Liver (tissue), 9 donors: Measurements from ENCODE around the gene ZNF724. TPM values are rescaled to one million over a fixed set of nuclear protein-coding genes. Genes with fewer than 3 reads are reported as not detected.

Experiments
- DNase-seq: peaks from one replicate; pipeline ENCODE4 v3.0.0-alpha.2; 2017; ENCODE audit warnings: low spot score
- H3K27ac ChIP-seq, 2 donors: one replicate each; pipeline ENCODE4 v1.7.0; 2013; ENCODE audit warnings: inconsistent platforms in 2 of 2, low read length in 2 of 2, control low read depth in 1 of 2, low read depth in 1 of 2, mild to moderate bottlenecking in 1 of 2
- H3K27me3 ChIP-seq, 4 donors: one replicate each; pipeline versions ENCODE4 v1.6.1 to v1.7.0; 2013; ENCODE audit warnings: low read length in 3 of 4, inconsistent platforms in 1 of 4, mild to moderate bottlenecking in 1 of 4, moderate library complexity in 1 of 4; ENCODE audit not compliant: control insufficient read depth in 4 of 4, insufficient read depth in 4 of 4
- H3K36me3 ChIP-seq, 4 donors: one replicate each; pipeline versions ENCODE4 v1.6.1 to v1.7.0; 2013; ENCODE audit warnings: low read length in 3 of 4, mild to moderate bottlenecking in 3 of 4, low read depth in 1 of 4, moderate library complexity in 1 of 4; ENCODE audit not compliant: control insufficient read depth in 4 of 4, insufficient read depth in 3 of 4
- H3K4me1 ChIP-seq, 4 donors: one replicate each; pipeline versions ENCODE4 v1.6.1 to v1.7.0; 2013; ENCODE audit warnings: low read length in 3 of 4, mild to moderate bottlenecking in 3 of 4, moderate library complexity in 1 of 4; ENCODE audit not compliant: control insufficient read depth in 4 of 4, insufficient read depth in 4 of 4
- H3K4me3 ChIP-seq, 3 donors: one replicate each; pipeline versions ENCODE4 v1.6.1 to v1.7.0; 2013; ENCODE audit warnings: low read length in 3 of 3, control low read depth in 1 of 3, low read depth in 1 of 3, mild to moderate bottlenecking in 1 of 3
- H3K9ac ChIP-seq, 2 donors: one replicate each; pipeline ENCODE4 v1.7.0; 2013; ENCODE audit warnings: low read length in 2 of 2, mild to moderate bottlenecking in 2 of 2, moderate library complexity in 2 of 2, control low read depth in 1 of 2, low read depth in 1 of 2
- H3K9me3 ChIP-seq, 4 donors: one replicate each; pipeline versions ENCODE4 v1.6.1 to v1.7.0; 2013; ENCODE audit warnings: low read length in 3 of 4; ENCODE audit not compliant: control insufficient read depth in 4 of 4
- ATF3 ChIP-seq: IDR thresholded peaks from 2 replicates; pipeline ENCODE4 v1.6.1; 2016; ENCODE audit warnings: antibody characterized with exemption
- CTCF ChIP-seq: fragments of 150-350 bp; IDR thresholded peaks from 2 replicates; pipeline ENCODE4 v1.5.1; 2017; ENCODE audit warnings: improper control_type of control experiment, low read depth, low read length; ENCODE audit not compliant: missing input control
- EGR1 ChIP-seq, 2 donors: IDR thresholded peaks; 2 replicates each; pipeline ENCODE4 v1.6.1; 2016 to 2018; ENCODE audit warnings: antibody characterized with exemption in 2 of 2, low read depth in 2 of 2
- FOXA1 ChIP-seq: IDR thresholded peaks from 2 replicates; pipeline ENCODE4 v1.6.1; 2016; ENCODE audit warnings: antibody characterized with exemption
- FOXA2 ChIP-seq: IDR thresholded peaks from 2 replicates; pipeline ENCODE4 v1.6.1; 2016; ENCODE audit warnings: antibody characterized with exemption
- GABPA ChIP-seq, 2 donors: IDR thresholded peaks in 1 of 2; conservative IDR thresholded peaks in 1 of 2; 2 replicates each; pipeline ENCODE4 v1.6.1; 2016; ENCODE audit warnings: antibody characterized with exemption in 2 of 2, mild to moderate bottlenecking in 1 of 2, moderate library complexity in 1 of 2
- HNF4A ChIP-seq, 2 donors: conservative IDR thresholded peaks; 2 replicates each; pipeline ENCODE4 v1.6.1; 2016; ENCODE audit warnings: antibody characterized with exemption in 2 of 2, mild to moderate bottlenecking in 2 of 2
- HNF4G ChIP-seq: IDR thresholded peaks from 2 replicates; pipeline ENCODE4 v1.6.1; 2016; ENCODE audit warnings: antibody characterized with exemption
- JUND ChIP-seq, 2 donors: IDR thresholded peaks; 2 replicates each; pipeline ENCODE4 v1.6.1; 2016; ENCODE audit warnings: antibody characterized with exemption in 2 of 2
- MAX ChIP-seq: IDR thresholded peaks from 2 replicates; pipeline ENCODE4 v1.6.1; 2016; ENCODE audit warnings: antibody characterized with exemption
- NR2F2 ChIP-seq: IDR thresholded peaks from 2 replicates; pipeline ENCODE4 v1.6.1; 2016; ENCODE audit warnings: antibody characterized with exemption
- RAD21 ChIP-seq, 2 donors: IDR thresholded peaks; 2 replicates each; pipeline ENCODE4 v1.6.1; 2016; ENCODE audit warnings: antibody characterized with exemption in 2 of 2, mild to moderate bottlenecking in 2 of 2
- REST ChIP-seq: IDR thresholded peaks from 2 replicates; pipeline ENCODE4 v1.6.1; 2016; ENCODE audit warnings: antibody characterized with exemption, mild to moderate bottlenecking
- RXRA ChIP-seq, 2 donors: IDR thresholded peaks; 2 replicates each; pipeline ENCODE4 v1.6.1; 2017 to 2018; ENCODE audit warnings: antibody characterized with exemption in 2 of 2, mild to moderate bottlenecking in 1 of 2
- SP1 ChIP-seq: IDR thresholded peaks from 2 replicates; pipeline ENCODE4 v1.6.1; 2018; ENCODE audit warnings: antibody characterized with exemption, mild to moderate bottlenecking
- TAF1 ChIP-seq: conservative IDR thresholded peaks from 2 replicates; pipeline ENCODE4 v1.6.1; 2016; ENCODE audit warnings: antibody characterized with exemption, mild to moderate bottlenecking
- YY1 ChIP-seq: IDR thresholded peaks from 2 replicates; pipeline ENCODE4 v1.6.1; 2016; ENCODE audit warnings: antibody characterized with exemption, mild to moderate bottlenecking
- ZBTB33 ChIP-seq: IDR thresholded peaks from 2 replicates; pipeline ENCODE4 v1.6.1; 2016; ENCODE audit warnings: antibody characterized with exemption
- WGBS: extraction: QIAGEN DNeasy Blood & Tissue Kit; methylation state at CpG from one replicate; pipeline ENCODE4 v1.1.7; 2013; 5-methylcytosine and 5-hydroxymethylcytosine counted together
- polyA plus RNA-seq, 2 donors: library from polyadenylated mRNA; stranded (reverse) in 1 of 2; unstranded in 1 of 2; fragments of 200-250 nt in 1 of 2; fragments of >200 nt in 1 of 2; fragmentation: Nextera tagmentation in 1 of 2; extraction: Ambion mirVana in 1 of 2; gene quantifications; one replicate each; pipeline versions ENCODE4 v1.2.1 to v1.2.3, GENCODE V29; 2013 to 2015
- total RNA-seq, 2 donors: library from RNA; depleted of rRNA; stranded (reverse); fragments of >200 nt; gene quantifications; one replicate each; pipeline ENCODE4 v1.2.3, GENCODE V29; 2014
- donor health status: healthy.
- donor health status: healthy.
- donor health status: healthy.
- donor health status: healthy.
- donor health status: healthy.

Gene ZNF724
- total and polyA plus RNA-seq, 4 donors = 0.13 to 8.8 (median 0.84) TPM; not detected in 1

GRCh38 chr19:23263396-23263795 lies 13.2 kb upstream of the ZNF724 start:
- peaks cover 3 to 41% (median 30%) of the 10 kb centered on the region in 4 donors for H3K36me3 ChIP-seq

GRCh38 chr19:23262920-23263319 lies 12.7 kb upstream of the ZNF724 start:
- H3K27me3 ChIP-seq = no peaks in the 10 kb centered on the region
- TF ChIP-seq HNF4A (conservative IDR thresholded peaks at IDR 0.05) (no peak), YY1 (no peak), RXRA (IDR thresholded peaks at IDR 0.05) (no peak), SP1 (no peak), GABPA (IDR thresholded peaks at IDR 0.05 in 1 of 2, conservative IDR thresholded peaks at IDR 0.05 in 1 of 2) (no peak), TAF1 (no peak), FOXA2 (no peak), RAD21 (IDR thresholded peaks at IDR 0.05) (no peak), ATF3 (no peak), NR2F2 (no peak), ZBTB33 (no peak), EGR1 (IDR thresholded peaks at IDR 0.05; ENCODE audit: low read depth in 2 of 2) (no peak), JUND (IDR thresholded peaks at IDR 0.05) (no peak), REST (no peak), FOXA1 (no peak), HNF4G (no peak), MAX (no peak), CTCF (no peak)
- no peaks in the 10 kb centered on the region for H3K9me3 ChIP-seq
- H3K36me3 ChIP-seq = peaks cover 3 to 37% (median 27%) of the 10 kb centered on the region in 4 donors
- no peak overlapping the region for H3K9ac ChIP-seq
- no peak for DNase-seq
- H3K27ac ChIP-seq = peak overlapping the region in 1 of 2 donors; percentile 28
- no peak overlapping the region for H3K4me3 ChIP-seq
- 87% methylated on average over 5 of the region's 5 CpGs for WGBS
- no peaks in the 10 kb centered on the region for H3K4me1 ChIP-seq

More at GRCh38 chr19:23263396-23263795, 13.2 kb upstream of the ZNF724 start:
- Histone ChIP-seq H3K4me3 (no peak overlapping the region), H3K4me1 (no peaks in the 10 kb centered on the region), H3K27me3 (no peaks in the 10 kb centered on the region), H3K27ac (peak overlapping the region in 1 of 2 donors; percentile 28), H3K9me3 (no peaks in the 10 kb centered on the region), H3K9ac (no peak overlapping the region)
- TF ChIP-seq EGR1 (IDR thresholded peaks at IDR 0.05; ENCODE audit: low read depth in 2 of 2) (no peak), MAX (no peak), TAF1 (no peak)
- 51% methylated on average over 2 of the region's 2 CpGs for WGBS
- no peak for DNase-seq
